ENCODE results near the gene FOXC2. TPM values are rescaled to one million over a fixed set of nuclear protein-coding genes. Genes with fewer than 3 reads are reported as not detected.

Gene FOXC2
- total and polyA plus RNA-seq, 2 of the 13 experiments (the other 11 are each of a cell fraction or from before 2014, with no cell fraction given): not detected

- TF ChIP-seq, protein P1, sequence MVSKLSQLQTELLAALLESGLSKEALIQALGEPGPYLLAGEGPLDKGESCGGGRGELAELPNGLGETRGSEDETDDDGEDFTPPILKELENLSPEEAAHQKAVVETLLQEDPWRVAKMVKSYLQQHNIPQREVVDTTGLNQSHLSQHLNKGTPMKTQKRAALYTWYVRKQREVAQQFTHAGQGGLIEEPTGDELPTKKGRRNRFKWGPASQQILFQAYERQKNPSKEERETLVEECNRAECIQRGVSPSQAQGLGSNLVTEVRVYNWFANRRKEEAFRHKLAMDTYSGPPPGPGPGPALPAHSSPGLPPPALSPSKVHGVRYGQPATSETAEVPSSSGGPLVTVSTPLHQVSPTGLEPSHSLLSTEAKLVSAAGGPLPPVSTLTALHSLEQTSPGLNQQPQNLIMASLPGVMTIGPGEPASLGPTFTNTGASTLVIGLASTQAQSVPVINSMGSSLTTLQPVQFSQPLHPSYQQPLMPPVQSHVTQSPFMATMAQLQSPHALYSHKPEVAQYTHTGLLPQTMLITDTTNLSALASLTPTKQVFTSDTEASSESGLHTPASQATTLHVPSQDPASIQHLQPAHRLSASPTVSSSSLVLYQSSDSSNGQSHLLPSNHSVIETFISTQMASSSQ (IDR thresholded peaks at IDR 0.05; ENCODE audit: low read depth): no peak
- TF ChIP-seq, protein P1 (CRISPR knock-in tag; IDR thresholded peaks at IDR 0.05; ENCODE audit: borderline replicate concordance): no peak
- TF ChIP-seq NRL (CRISPR knock-in tag; IDR thresholded peaks at IDR 0.05; ENCODE audit: borderline replicate concordance): no peak
These were observed 6.0 kb downstream of the FOXC2 start (continued) for GRCh38 chr16:86572606-86573005.

DNA sequence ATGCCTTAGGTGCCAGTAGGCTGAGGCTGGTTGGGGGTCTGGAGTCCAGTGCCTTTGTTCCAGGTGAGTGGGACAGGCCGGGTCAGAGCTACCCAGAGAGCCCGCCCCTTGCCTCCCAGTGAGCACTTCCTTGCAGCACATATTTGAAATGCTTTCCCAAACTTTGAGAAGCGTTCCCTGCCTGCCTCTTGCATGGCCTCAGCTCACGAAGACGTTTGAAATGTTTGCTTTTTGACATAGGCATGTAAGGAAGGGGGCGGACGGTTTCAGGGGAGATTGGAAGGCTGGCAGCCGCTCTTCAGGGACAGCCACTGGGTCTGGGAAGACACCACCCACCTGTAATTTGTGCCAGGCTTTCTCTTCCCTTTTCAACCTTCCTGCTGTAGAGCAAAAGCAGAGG lies 6.6 kb downstream of the FOXC2 start:
- Histone ChIP-seq H3K27ac (ENCODE audit: extremely low read length, insufficient read depth, low read length) (no peak overlapping the region), H3K4me2 (ENCODE audit: low read depth, low read length) (no peak overlapping the region), H3K4me1 (ENCODE audit: insufficient read depth, low read length) (peaks cover 9% of the 10 kb centered on the region), H3K9ac (ENCODE audit: insufficient read depth, low read depth, low read length) (no peak overlapping the region), H3K4me3 (replicated peaks in 1 of 3; ENCODE audit: insufficient read depth in 1 of 3, low read depth in 2 of 3, low read length in 3 of 3) (no peak overlapping the region), H3K79me2 (ENCODE audit: insufficient read depth, low read length) (no peaks in the 10 kb centered on the region), H4K20me1 (ENCODE audit: insufficient read depth, low read length) (peaks cover 3% of the 10 kb centered on the region; the same call in 1 of the 2 replicates), H3K9me3 (ENCODE audit: low read length) (no peaks in the 10 kb centered on the region), H2AFZ (ENCODE audit: low read length) (no peak overlapping the region), H3K27me3 (ENCODE audit: control insufficient read depth in 1 of 2, insufficient read depth in 2 of 2, low read length in 2 of 2) (peaks cover 11 to 93% of the 10 kb centered on the region in 2 experiments), H3K36me3 (replicated peaks in 1 of 2; ENCODE audit: control insufficient read depth in 1 of 2, insufficient read depth in 2 of 2, low read length in 2 of 2) (no peaks in the 10 kb centered on the region)
- POLR2A ChIA-PET: no interaction called here
- CTCF ChIA-PET (ENCODE audit: low intra/inter-chr PET ratio, low total read pairs): no interaction called here
- DNase-seq (ENCODE audit: low spot score): no peak
- in situ Hi-C loops (cut with HindIII; ENCODE audit: extremely low pct_ligation_motif_present, low pct_unique_long_range_greater_than_20kb): no loop called here
- FAIRE-seq: no peak
- TF ChIP-seq BCL3 (CRISPR knock-in tag; IDR thresholded peaks at IDR 0.05) (no peak), ZNF558 (CRISPR knock-in tag; IDR thresholded peaks at IDR 0.05; ENCODE audit: borderline replicate concordance) (no peak), ZNF230 (CRISPR knock-in tag; IDR thresholded peaks at IDR 0.05) (no peak), ZNF737 (CRISPR knock-in tag; IDR thresholded peaks at IDR 0.05; ENCODE audit: borderline replicate concordance) (no peak)
- ATAC-seq: no peak
- WGBS (ENCODE audit: low lambda C conversion rate): 1% methylated on average over 8 of the region's 8 CpGs
- intact Hi-C loops (cut with micrococcal nuclease; ENCODE audit: unreplicated experiment): no loop called here
- BruUV-seq (replicated peaks): no TSS peak
